DLD1 (cell line): ENCODE results near the gene GAS2L3.
"Not testable (repeated sequence)": the region's sequence is repeated elsewhere in the genome, so short reads cannot be mapped to it uniquely, and the experiment has no call there.

Experiments
- in situ Hi-C: cut with HindIII; loops from 2 replicates; pipeline ENCODE4 v1.10.0; 2017; ENCODE audit warnings: low sequenced_read_pairs

Gene GAS2L3

GRCh38 chr12:100573292-100574186 is at the start of gene GAS2L3:
Gene GAS2L3 (plus strand): TSS chr12:100573684. CDS start chr12:100594905, 21,221 bp downstream.
- in situ Hi-C loops: no loop called here

GRCh38 chr12:100528034-100528433 is 45.5 kb upstream of the GAS2L3 start:
- in situ Hi-C loops: no loop called here

- in situ Hi-C loops: no loop called here
These were observed 44.9 kb upstream of the GAS2L3 start for GRCh38 chr12:100528471-100529127.

GRCh38 chr12:100529756-100530350 is 43.6 kb upstream of the GAS2L3 start:
- in situ Hi-C loops: no loop called here

- in situ Hi-C loops: no loop called here
These were observed 40.1 kb upstream of the GAS2L3 start for GRCh38 chr12:100533376-100533775.

- in situ Hi-C loops: no loop called here
These were observed 38.8 kb upstream of the GAS2L3 start for GRCh38 chr12:100534625-100535227.

- in situ Hi-C loops: no loop called here
These were observed 34.3 kb upstream of the GAS2L3 start for GRCh38 chr12:100539202-100539601.

GRCh38 chr12:100544165-100544564 is 29.3 kb upstream of the GAS2L3 start:
- in situ Hi-C loops: no loop called here

GRCh38 chr12:100545092-100545491 is 28.4 kb upstream of the GAS2L3 start:
- in situ Hi-C loops: no loop called here

GRCh38 chr12:100553936-100554335 is 19.5 kb upstream of the GAS2L3 start:
- in situ Hi-C loops: no loop called here

- in situ Hi-C loops: no loop called here
These were observed 18.8 kb upstream of the GAS2L3 start for GRCh38 chr12:100554608-100555077.

GRCh38 chr12:100555722-100556121 is 17.8 kb upstream of the GAS2L3 start:
- in situ Hi-C loops: no loop called here

GRCh38 chr12:100557357-100557756 is 16.1 kb upstream of the GAS2L3 start:
- in situ Hi-C loops: no loop called here

- in situ Hi-C loops: not testable (repeated sequence)
These were observed 14.2 kb upstream of the GAS2L3 start for GRCh38 chr12:100559261-100559660.

GRCh38 chr12:100564090-100564489 is 9.4 kb upstream of the GAS2L3 start:
- in situ Hi-C loops: no loop called here

GRCh38 chr12:100564905-100565467 is 8.5 kb upstream of the GAS2L3 start:
- in situ Hi-C loops: no loop called here

- in situ Hi-C loops: no loop called here
These were observed 7.4 kb upstream of the GAS2L3 start for GRCh38 chr12:100565987-100566545.

- in situ Hi-C loops: no loop called here
These were observed 6.4 kb upstream of the GAS2L3 start for GRCh38 chr12:100566887-100567637.

- in situ Hi-C loops: no loop called here
These were observed 5.5 kb upstream of the GAS2L3 start for GRCh38 chr12:100567945-100568344.

- in situ Hi-C loops: no loop called here
These were observed 1.3 kb upstream of the GAS2L3 start for GRCh38 chr12:100572184-100572583.
